ENCODE measurements around the gene KDM1B. TPM values are rescaled to one million over a fixed set of nuclear protein-coding genes. Genes with fewer than 3 reads are reported as not detected.
A peak's percentile ranks its signal among the peaks of the same experiment; 100 is the strongest.

KDM1B gene
- total and polyA plus RNA-seq, 2 donors (not counting 3 experiments of a cell fraction or from before 2014, with no cell fraction given) = 3.0 to 10.8 TPM

- dilution Hi-C loops (cut with MboI; ENCODE audit: extremely low pct_ligation_motif_present, low sequenced_read_pairs) = no loop called here
Measured at GRCh38 chr6:18261877-18262276, 106.7 kb downstream of the KDM1B start.

More at GRCh38 chr6:18261877-18262276, 106.7 kb downstream of the KDM1B start:
- Histone ChIP-seq H2AFZ (ENCODE audit: low read depth, low read length) (no peak overlapping the region), H3K4me2 (ENCODE audit: insufficient read depth, low read length) (peak overlapping the region; percentile 74), H3K4me3 (replicated peaks in 1 of 3; ENCODE audit: insufficient read depth in 1 of 3, low read depth in 1 of 3, low read length in 3 of 3) (peak overlapping the region in 1 of 3 experiments; percentile 94), H4K20me1 (replicated peaks; ENCODE audit: control insufficient read depth, extremely low read depth, insufficient read depth, low read length) (peaks cover 4% of the 10 kb centered on the region), H3K79me2 (ENCODE audit: control insufficient read depth, insufficient read depth, low read length) (peaks cover 71% of the 10 kb centered on the region), H3K9me3 (replicated peaks; ENCODE audit: control insufficient read depth, insufficient read depth, low read length) (no peaks in the 10 kb centered on the region), H3K9ac (replicated peaks; ENCODE audit: extremely low read depth, insufficient read depth, low read length) (no peak overlapping the region), H3K4me1 (ENCODE audit: control insufficient read depth, extremely low read depth, insufficient read depth, low read length) (peaks cover 32% of the 10 kb centered on the region), H3K36me3 (ENCODE audit: control insufficient read depth in 2 of 2, extremely low read depth in 1 of 2, insufficient read depth in 2 of 2, low read length in 2 of 2) (peaks cover 2 to 10% of the 10 kb centered on the region in 2 experiments), H3K9me1 (replicated peaks; ENCODE audit: control insufficient read depth, extremely low read depth, insufficient read depth, low read length) (no peaks in the 10 kb centered on the region), H3K27ac (ENCODE audit: insufficient read depth, low read depth, low read length) (no peak overlapping the region), H3K27me3 (ENCODE audit: control insufficient read depth in 2 of 2, insufficient read depth in 2 of 2, low read length in 2 of 2) (no peaks in the 10 kb centered on the region)
- CTCF ChIA-PET = no interaction called here
- POLR2A ChIA-PET = no interaction called here
- FAIRE-seq (no peak), DNase-seq (ENCODE audit: low read depth, low spot score) (no peak)
- intact Hi-C loops (cut with micrococcal nuclease) = loop anchor here (2.0 to 5.0 kb wide), 3 partner anchors 125 to 275 kb away; partner anchors contain the start of genes KIF13A and RNF144B
- TF ChIP-seq EZH2 (IDR thresholded peaks at IDR 0.05; ENCODE audit: borderline replicate concordance, low read depth, low read length, severe bottlenecking) (no peak), MYC (IDR thresholded peaks at IDR 0.05; ENCODE audit: low read depth, low read length) (no peak), FOS (IDR thresholded peaks at IDR 0.05; ENCODE audit: borderline replicate concordance, insufficient read depth, low read length) (no peak), POLR2AphosphoS5 (IDR thresholded peaks at IDR 0.05; ENCODE audit: insufficient read depth, low read depth, low read length) (no peak), POLR2A (IDR thresholded peaks at IDR 0.05; ENCODE audit: low read depth, low read length) (no peak), GATA2 (IDR thresholded peaks at IDR 0.05; ENCODE audit: insufficient read depth, insufficient read length, low read depth, low read length) (no peak)
- TF ChIP-seq, protein P1, sequence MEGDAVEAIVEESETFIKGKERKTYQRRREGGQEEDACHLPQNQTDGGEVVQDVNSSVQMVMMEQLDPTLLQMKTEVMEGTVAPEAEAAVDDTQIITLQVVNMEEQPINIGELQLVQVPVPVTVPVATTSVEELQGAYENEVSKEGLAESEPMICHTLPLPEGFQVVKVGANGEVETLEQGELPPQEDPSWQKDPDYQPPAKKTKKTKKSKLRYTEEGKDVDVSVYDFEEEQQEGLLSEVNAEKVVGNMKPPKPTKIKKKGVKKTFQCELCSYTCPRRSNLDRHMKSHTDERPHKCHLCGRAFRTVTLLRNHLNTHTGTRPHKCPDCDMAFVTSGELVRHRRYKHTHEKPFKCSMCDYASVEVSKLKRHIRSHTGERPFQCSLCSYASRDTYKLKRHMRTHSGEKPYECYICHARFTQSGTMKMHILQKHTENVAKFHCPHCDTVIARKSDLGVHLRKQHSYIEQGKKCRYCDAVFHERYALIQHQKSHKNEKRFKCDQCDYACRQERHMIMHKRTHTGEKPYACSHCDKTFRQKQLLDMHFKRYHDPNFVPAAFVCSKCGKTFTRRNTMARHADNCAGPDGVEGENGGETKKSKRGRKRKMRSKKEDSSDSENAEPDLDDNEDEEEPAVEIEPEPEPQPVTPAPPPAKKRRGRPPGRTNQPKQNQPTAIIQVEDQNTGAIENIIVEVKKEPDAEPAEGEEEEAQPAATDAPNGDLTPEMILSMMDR (IDR thresholded peaks at IDR 0.05; ENCODE audit: extremely low read depth in 1 of 2, insufficient read depth in 1 of 2, low read depth in 1 of 2, low read length in 2 of 2) = no peak
- TF ChIP-seq, protein P2, sequence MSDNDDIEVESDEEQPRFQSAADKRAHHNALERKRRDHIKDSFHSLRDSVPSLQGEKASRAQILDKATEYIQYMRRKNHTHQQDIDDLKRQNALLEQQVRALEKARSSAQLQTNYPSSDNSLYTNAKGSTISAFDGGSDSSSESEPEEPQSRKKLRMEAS (IDR thresholded peaks at IDR 0.05; ENCODE audit: insufficient read depth, insufficient read length) = no peak
- BruUV-seq (replicated peaks) = no TSS peak
